Measurements from ENCODE around the gene CLPSL2. TPM values are rescaled to one million over a fixed set of nuclear protein-coding genes. Genes with fewer than 3 reads are reported as not detected.

Gene CLPSL2
- total RNA-seq, 1 donor from 2014 or later, result not detected

- Histone ChIP-seq H3K4me3 (ENCODE audit: insufficient read depth, low read depth, low read length) (no peak overlapping the region), H3K27ac (ENCODE audit: low read depth, low read length) (no peak overlapping the region), H3K36me3 (ENCODE audit: insufficient read depth, low read length) (no peaks in the 10 kb centered on the region), H3K79me2 (ENCODE audit: insufficient read depth, low read length) (no peaks in the 10 kb centered on the region), H4K20me1 (ENCODE audit: insufficient read depth, low read length) (no peaks in the 10 kb centered on the region), H3K4me1 (ENCODE audit: insufficient read depth, low read length) (no peaks in the 10 kb centered on the region), H3K27me3 (ENCODE audit: insufficient read depth, low read length) (peaks cover 12% of the 10 kb centered on the region), H3K4me2 (ENCODE audit: low read length) (no peak overlapping the region), H3K9ac (ENCODE audit: low read length) (no peak overlapping the region), H3K9me3 (ENCODE audit: insufficient read depth, low read depth, low read length) (no peaks in the 10 kb centered on the region), H2AFZ (ENCODE audit: low read depth, low read length) (no peak overlapping the region)
- TF ChIP-seq EZH2 (IDR thresholded peaks at IDR 0.05; ENCODE audit: insufficient read depth, low read length), result no peak
- TF ChIP-seq, protein P1, sequence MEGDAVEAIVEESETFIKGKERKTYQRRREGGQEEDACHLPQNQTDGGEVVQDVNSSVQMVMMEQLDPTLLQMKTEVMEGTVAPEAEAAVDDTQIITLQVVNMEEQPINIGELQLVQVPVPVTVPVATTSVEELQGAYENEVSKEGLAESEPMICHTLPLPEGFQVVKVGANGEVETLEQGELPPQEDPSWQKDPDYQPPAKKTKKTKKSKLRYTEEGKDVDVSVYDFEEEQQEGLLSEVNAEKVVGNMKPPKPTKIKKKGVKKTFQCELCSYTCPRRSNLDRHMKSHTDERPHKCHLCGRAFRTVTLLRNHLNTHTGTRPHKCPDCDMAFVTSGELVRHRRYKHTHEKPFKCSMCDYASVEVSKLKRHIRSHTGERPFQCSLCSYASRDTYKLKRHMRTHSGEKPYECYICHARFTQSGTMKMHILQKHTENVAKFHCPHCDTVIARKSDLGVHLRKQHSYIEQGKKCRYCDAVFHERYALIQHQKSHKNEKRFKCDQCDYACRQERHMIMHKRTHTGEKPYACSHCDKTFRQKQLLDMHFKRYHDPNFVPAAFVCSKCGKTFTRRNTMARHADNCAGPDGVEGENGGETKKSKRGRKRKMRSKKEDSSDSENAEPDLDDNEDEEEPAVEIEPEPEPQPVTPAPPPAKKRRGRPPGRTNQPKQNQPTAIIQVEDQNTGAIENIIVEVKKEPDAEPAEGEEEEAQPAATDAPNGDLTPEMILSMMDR (IDR thresholded peaks at IDR 0.05; ENCODE audit: insufficient read depth, low read depth, low read length), result no peak
- H3K27ac Mint-ChIP-seq (ENCODE audit: unreplicated experiment), result no peak overlapping the region
- DNase-seq (ENCODE audit: low read depth) (no peak), FAIRE-seq (no peak)
- peaks cover 49% of the 10 kb centered on the region for H3K27me3 Mint-ChIP-seq (ENCODE audit: low read depth, unreplicated experiment)
- no peaks in the 10 kb centered on the region for H3K4me1 Mint-ChIP-seq (ENCODE audit: low read depth, unreplicated experiment)
- peaks cover 2% of the 10 kb centered on the region for H3K9me3 Mint-ChIP-seq (ENCODE audit: unreplicated experiment)
- H3K36me3 Mint-ChIP-seq (ENCODE audit: low read depth, unreplicated experiment), result no peaks in the 10 kb centered on the region
- no peak overlapping the region for H3K4me3 Mint-ChIP-seq (ENCODE audit: unreplicated experiment)
These were observed 4.9 kb downstream of the CLPSL2 start for GRCh38 chr6:35781290-35781689.

DNA sequence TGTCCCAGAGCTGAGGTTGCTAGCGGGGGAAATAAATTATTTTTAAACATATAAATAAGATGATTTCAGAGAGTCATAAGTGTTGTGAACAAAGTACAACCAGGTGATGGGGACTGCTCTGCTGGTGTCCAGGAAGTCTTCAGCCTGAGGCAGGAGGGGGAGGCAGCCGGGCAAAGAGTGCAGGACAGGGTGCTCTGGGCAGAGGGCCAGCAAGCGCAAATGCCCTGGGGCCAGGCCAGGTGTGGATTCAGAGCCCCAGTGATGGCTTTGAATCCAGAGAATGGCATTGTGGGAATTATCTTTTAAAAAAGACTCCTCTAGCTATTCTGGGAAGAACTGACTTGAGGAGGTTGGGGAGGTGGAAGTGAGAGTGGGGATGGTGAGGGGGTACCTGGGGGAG is 6.0 kb downstream of the CLPSL2 start:
- H3K36me3 ChIP-seq (ENCODE audit: insufficient read depth, low read length), result no peaks in the 10 kb centered on the region
- no peak overlapping the region for H3K4me3 ChIP-seq (ENCODE audit: insufficient read depth, low read depth, low read length)
- peaks cover 52% of the 10 kb centered on the region for H3K27me3 Mint-ChIP-seq (ENCODE audit: low read depth, unreplicated experiment)
- no peaks in the 10 kb centered on the region for H3K79me2 ChIP-seq (ENCODE audit: insufficient read depth, low read length)
- no peaks in the 10 kb centered on the region for H4K20me1 ChIP-seq (ENCODE audit: insufficient read depth, low read length)
- H3K36me3 Mint-ChIP-seq (ENCODE audit: low read depth, unreplicated experiment), result no peaks in the 10 kb centered on the region
- no peak for FAIRE-seq
- H3K9ac ChIP-seq (ENCODE audit: low read length), result no peak overlapping the region
- no peaks in the 10 kb centered on the region for H3K4me1 ChIP-seq (ENCODE audit: insufficient read depth, low read length)
- H3K27me3 ChIP-seq (ENCODE audit: insufficient read depth, low read length), result peaks cover 20% of the 10 kb centered on the region
- no peak overlapping the region for H3K4me2 ChIP-seq (ENCODE audit: low read length)
- H3K4me3 Mint-ChIP-seq (ENCODE audit: unreplicated experiment), result no peak overlapping the region
- H3K27ac ChIP-seq (ENCODE audit: low read depth, low read length), result no peak overlapping the region
- H3K27ac Mint-ChIP-seq (ENCODE audit: unreplicated experiment), result no peak overlapping the region
- no peaks in the 10 kb centered on the region for H3K9me3 ChIP-seq (ENCODE audit: insufficient read depth, low read depth, low read length)
- peaks cover 2% of the 10 kb centered on the region for H3K9me3 Mint-ChIP-seq (ENCODE audit: unreplicated experiment)
- H3K4me1 Mint-ChIP-seq (ENCODE audit: low read depth, unreplicated experiment), result no peaks in the 10 kb centered on the region
- H2AFZ ChIP-seq (ENCODE audit: low read depth, low read length), result no peak overlapping the region
- TF ChIP-seq, protein P1 (IDR thresholded peaks at IDR 0.05; ENCODE audit: insufficient read depth, low read depth, low read length), result no peak
- no peak for TF ChIP-seq EZH2 (IDR thresholded peaks at IDR 0.05; ENCODE audit: insufficient read depth, low read length)
- no peak for DNase-seq (ENCODE audit: low read depth)

DNA sequence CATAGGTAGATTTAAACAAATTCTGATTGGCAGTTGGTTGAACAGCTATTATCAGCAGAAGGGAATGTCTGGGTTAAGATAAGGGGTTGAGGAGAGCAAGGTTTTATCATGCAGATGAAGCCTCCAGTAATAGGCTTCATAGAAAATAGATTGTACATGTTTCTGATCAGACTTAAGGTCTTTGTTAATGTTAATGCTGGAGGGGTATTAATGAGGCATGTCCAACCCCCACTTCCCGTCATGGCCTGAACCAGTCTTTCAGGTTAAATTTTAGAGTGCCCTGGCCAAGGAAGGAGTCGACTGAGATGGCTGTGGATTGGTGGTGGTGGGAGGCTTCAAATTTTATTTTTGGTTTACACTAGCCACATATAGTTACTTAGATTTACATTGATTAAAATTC is 7.8 kb downstream of the CLPSL2 start:
- Histone ChIP-seq H3K9ac (ENCODE audit: low read length) (no peak overlapping the region), H3K9me3 (ENCODE audit: insufficient read depth, low read depth, low read length) (no peaks in the 10 kb centered on the region), H3K4me1 (ENCODE audit: insufficient read depth, low read length) (no peaks in the 10 kb centered on the region), H3K79me2 (ENCODE audit: insufficient read depth, low read length) (no peaks in the 10 kb centered on the region), H3K4me3 (ENCODE audit: insufficient read depth, low read depth, low read length) (no peak overlapping the region), H4K20me1 (ENCODE audit: insufficient read depth, low read length) (no peaks in the 10 kb centered on the region), H3K36me3 (ENCODE audit: insufficient read depth, low read length) (no peaks in the 10 kb centered on the region), H3K27ac (ENCODE audit: low read depth, low read length) (no peak overlapping the region), H3K4me2 (ENCODE audit: low read length) (no peak overlapping the region), H3K27me3 (ENCODE audit: insufficient read depth, low read length) (peaks cover 30% of the 10 kb centered on the region), H2AFZ (ENCODE audit: low read depth, low read length) (no peak overlapping the region)
- Mint-ChIP-seq H3K9me3 (ENCODE audit: unreplicated experiment) (peaks cover 4% of the 10 kb centered on the region), H3K4me1 (ENCODE audit: low read depth, unreplicated experiment) (no peaks in the 10 kb centered on the region), H3K36me3 (ENCODE audit: low read depth, unreplicated experiment) (no peaks in the 10 kb centered on the region), H3K4me3 (ENCODE audit: unreplicated experiment) (no peak overlapping the region), H3K27ac (ENCODE audit: unreplicated experiment) (no peak overlapping the region), H3K27me3 (ENCODE audit: low read depth, unreplicated experiment) (peaks cover 55% of the 10 kb centered on the region)
- FAIRE-seq, result no peak
- DNase-seq (ENCODE audit: low read depth), result no peak
- TF ChIP-seq EZH2 (IDR thresholded peaks at IDR 0.05; ENCODE audit: insufficient read depth, low read length), result no peak
- TF ChIP-seq, protein P1 (IDR thresholded peaks at IDR 0.05; ENCODE audit: insufficient read depth, low read depth, low read length), result no peak

Measured in astrocyte (in vitro differentiated cells and primary cell).